Measurements from ENCODE around the gene SNUPN.

The SNUPN gene

DNA sequence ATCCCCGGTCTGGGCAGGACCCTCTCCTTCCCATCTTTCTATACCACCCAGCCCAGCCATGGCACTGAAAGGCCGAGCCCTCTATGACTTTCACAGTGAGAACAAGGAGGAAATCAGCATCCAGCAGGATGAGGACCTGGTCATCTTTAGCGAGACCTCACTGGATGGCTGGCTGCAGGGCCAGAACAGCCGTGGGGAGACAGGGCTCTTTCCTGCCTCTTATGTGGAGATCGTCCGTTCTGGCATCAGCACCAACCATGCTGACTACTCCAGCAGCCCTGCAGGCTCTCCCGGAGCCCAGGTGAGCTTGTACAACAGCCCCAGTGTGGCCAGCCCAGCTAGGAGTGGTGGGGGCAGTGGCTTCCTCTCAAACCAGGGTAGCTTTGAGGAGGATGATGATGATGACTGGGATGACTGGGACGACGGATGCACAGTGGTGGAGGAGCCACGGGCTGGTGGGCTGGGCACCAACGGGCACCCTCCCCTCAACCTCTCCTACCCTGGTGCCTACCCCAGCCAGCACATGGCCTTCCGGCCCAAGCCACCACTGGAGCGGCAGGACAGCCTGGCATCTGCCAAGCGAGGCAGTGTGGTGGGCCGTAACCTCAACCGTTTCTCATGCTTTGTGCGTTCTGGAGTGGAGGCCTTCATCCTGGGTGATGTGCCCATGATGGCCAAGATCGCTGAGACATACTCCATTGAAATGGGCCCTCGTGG, 23.7 kb upstream of the SNUPN start:
- in situ Hi-C loops (cut with MboI; ENCODE audit: low sequenced_read_pairs, unreplicated experiment): loop anchor here (25.0 kb wide), 1 partner anchor 287 kb away; the partner anchor contains the start of gene MAN2C1
- no peak for DNase-seq (ENCODE audit: low spot score)
- TF ChIP-seq CTCF (IDR thresholded peaks at IDR 0.05; ENCODE audit: borderline replicate concordance, control extremely low read depth, extremely low read depth, insufficient read depth, missing control alignments): no peak

- TF ChIP-seq CTCF (IDR thresholded peaks at IDR 0.05; ENCODE audit: borderline replicate concordance, control extremely low read depth, extremely low read depth, insufficient read depth, missing control alignments): no peak
- DNase-seq (ENCODE audit: low spot score): peak; percentile 63
- in situ Hi-C loops (cut with MboI; ENCODE audit: low sequenced_read_pairs, unreplicated experiment): loop anchor here (25.0 kb wide), 1 partner anchor 286 kb away; the partner anchor contains the start of gene MAN2C1
Measured at GRCh38 chr15:75648156-75649000, 22.9 kb upstream of the SNUPN start.

GRCh38 chr15:75647370-75648155, 22.0 kb upstream of the SNUPN start, which contains the start of gene SNX33:
SNX33 (plus strand) TSS chr15:75647912; CDS start chr15:75649103, 1,191 bp downstream.
- peak; percentile 61 for TF ChIP-seq CTCF (IDR thresholded peaks at IDR 0.05; ENCODE audit: borderline replicate concordance, control extremely low read depth, extremely low read depth, insufficient read depth, missing control alignments)
- in situ Hi-C loops (cut with MboI; ENCODE audit: low sequenced_read_pairs, unreplicated experiment): loop anchor here (25.0 kb wide), 1 partner anchor 285 kb away; the partner anchor contains the start of gene MAN2C1
- DNase-seq (ENCODE audit: low spot score): peak; percentile 84

DNA sequence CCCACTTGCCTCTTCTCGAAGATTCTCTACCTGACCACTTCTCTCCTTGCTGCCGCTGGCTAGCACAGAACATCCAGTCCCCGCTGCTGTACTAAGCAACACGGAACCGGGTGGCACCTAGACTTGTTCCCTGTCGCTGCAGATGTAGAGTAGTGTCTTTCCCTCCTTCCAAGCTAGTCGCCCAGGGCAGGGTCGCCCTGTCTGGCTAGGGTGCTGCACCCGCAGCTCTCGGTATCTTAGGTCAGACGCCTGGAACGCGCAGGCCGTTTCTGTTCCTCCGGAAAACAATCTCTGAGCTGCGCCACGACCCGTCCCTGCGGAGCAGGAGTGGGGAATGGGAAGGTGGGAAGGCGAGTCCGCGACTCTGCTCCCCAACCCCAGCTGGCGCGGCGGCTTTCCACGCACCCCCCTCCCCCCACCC, 21.4 kb upstream of the SNUPN start:
- in situ Hi-C loops (cut with MboI; ENCODE audit: low sequenced_read_pairs, unreplicated experiment): loop anchor here (25.0 kb wide), 1 partner anchor 285 kb away; the partner anchor contains the start of gene MAN2C1
- no peak for DNase-seq (ENCODE audit: low spot score)
- TF ChIP-seq CTCF (IDR thresholded peaks at IDR 0.05; ENCODE audit: borderline replicate concordance, control extremely low read depth, extremely low read depth, insufficient read depth, missing control alignments): no peak

DNA sequence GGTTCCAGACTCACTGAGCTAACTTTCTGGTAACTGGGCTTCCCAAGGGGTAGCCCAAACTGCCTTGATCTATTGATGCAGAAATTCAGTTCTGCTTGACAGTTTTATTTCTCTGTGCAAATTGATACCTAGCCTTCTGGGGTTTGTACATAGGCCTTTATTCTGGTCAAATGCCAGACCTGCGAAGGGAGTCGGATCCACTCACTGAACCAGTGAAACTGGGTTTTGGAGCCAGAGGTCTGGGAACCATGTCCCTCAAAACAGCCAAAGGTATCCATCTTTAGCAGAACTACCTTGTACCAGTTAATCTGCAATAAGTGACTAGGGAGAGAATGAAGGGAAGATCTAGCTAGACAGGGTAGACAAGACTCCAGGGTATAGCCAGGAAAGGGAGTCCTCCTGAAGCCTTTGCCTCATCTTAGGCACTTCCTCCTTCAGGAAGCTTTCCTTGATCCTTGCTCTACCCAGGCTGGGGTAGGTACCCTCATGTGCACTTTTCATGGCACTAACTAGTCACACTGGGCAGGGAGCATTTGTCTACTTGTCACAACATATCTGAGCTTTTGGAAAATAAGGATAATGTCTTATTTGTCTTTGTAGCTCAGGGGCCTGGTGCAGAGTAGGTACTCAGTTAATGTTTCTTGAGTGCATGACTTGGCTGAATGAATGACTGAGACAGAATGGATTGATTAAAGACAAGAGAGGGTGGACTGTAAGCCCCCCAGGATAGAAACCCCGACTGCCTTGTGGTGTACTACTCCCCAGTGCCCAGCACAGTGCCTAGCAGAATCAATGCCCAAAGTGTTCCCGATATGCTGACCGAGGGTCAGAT, 20.8 kb upstream of the SNUPN start:
- TF ChIP-seq CTCF (IDR thresholded peaks at IDR 0.05; ENCODE audit: borderline replicate concordance, control extremely low read depth, extremely low read depth, insufficient read depth, missing control alignments): no peak
- in situ Hi-C loops (cut with MboI; ENCODE audit: low sequenced_read_pairs, unreplicated experiment): loop anchor here (25.0 kb wide), 1 partner anchor 284 kb away; the partner anchor contains the start of gene MAN2C1
- no peak for DNase-seq (ENCODE audit: low spot score)
